Measurements from ENCODE around the gene MAK.
"Not testable (repeated sequence)": the region's sequence is repeated elsewhere in the genome, so short reads cannot be mapped to it uniquely, and the experiment has no call there.

Gene MAK

GRCh38 chr6:10854922-10855632 is 16.7 kb upstream of the MAK start:
- FAIRE-seq, result no peak

GRCh38 chr6:10853849-10854300 is 15.5 kb upstream of the MAK start:
- FAIRE-seq; DNase-seq (ENCODE audit: extremely low spot score, insufficient read length, low read depth): not testable (repeated sequence)

More at GRCh38 chr6:10854922-10855632, 16.7 kb upstream of the MAK start:
- DNase-seq (ENCODE audit: extremely low spot score, insufficient read length, low read depth), result no peak

GRCh38 chr6:10852361-10852960 is 14.1 kb upstream of the MAK start:
- DNase-seq (ENCODE audit: extremely low spot score, insufficient read length, low read depth), result no peak
- no peak for FAIRE-seq

GRCh38 chr6:10850728-10851127 is 12.4 kb upstream of the MAK start:
- DNase-seq (ENCODE audit: extremely low spot score, insufficient read length, low read depth), result no peak
- no peak for FAIRE-seq

- FAIRE-seq (no peak), DNase-seq (ENCODE audit: extremely low spot score, insufficient read length, low read depth) (no peak)
These were observed 11.6 kb upstream of the MAK start for GRCh38 chr6:10849901-10850300.

GRCh38 chr6:10847684-10848083 is 9.3 kb upstream of the MAK start:
- no peak for DNase-seq (ENCODE audit: extremely low spot score, insufficient read length, low read depth)
- FAIRE-seq, result no peak

- FAIRE-seq (no peak), DNase-seq (ENCODE audit: extremely low spot score, insufficient read length, low read depth) (no peak)
These were observed 5.2 kb upstream of the MAK start for GRCh38 chr6:10843554-10843953.

GRCh38 chr6:10838794-10839333 is 525 bp upstream of the MAK start:
- DNase-seq (ENCODE audit: extremely low spot score, insufficient read length, low read depth) (peak; percentile 57), FAIRE-seq (no peak)

- no peak for DNase-seq (ENCODE audit: extremely low spot score, insufficient read length, low read depth)
These were observed 731 bp downstream of the MAK start for GRCh38 chr6:10837622-10837994.

GRCh38 chr6:10837009-10837621 is 1.2 kb downstream of the MAK start:
- DNase-seq (ENCODE audit: extremely low spot score, insufficient read length, low read depth) (no peak), FAIRE-seq (no peak)

More at GRCh38 chr6:10837622-10837994, 731 bp downstream of the MAK start:
- peak; percentile 70 for FAIRE-seq

GRCh38 chr6:10834823-10835222 is 3.5 kb downstream of the MAK start:
- DNase-seq (ENCODE audit: extremely low spot score, insufficient read length, low read depth) (no peak), FAIRE-seq (no peak)

GRCh38 chr6:10831609-10832008 is 6.7 kb downstream of the MAK start:
- DNase-seq (ENCODE audit: extremely low spot score, insufficient read length, low read depth), result no peak

GRCh38 chr6:10824819-10825218 is 13.5 kb downstream of the MAK start:
- no peak for FAIRE-seq

More at GRCh38 chr6:10831609-10832008, 6.7 kb downstream of the MAK start:
- no peak for FAIRE-seq

GRCh38 chr6:10824297-10824696 is 14.0 kb downstream of the MAK start:
- DNase-seq (ENCODE audit: extremely low spot score, insufficient read length, low read depth) (no peak), FAIRE-seq (no peak)

More at GRCh38 chr6:10824819-10825218, 13.5 kb downstream of the MAK start:
- no peak for DNase-seq (ENCODE audit: extremely low spot score, insufficient read length, low read depth)

GRCh38 chr6:10814176-10814575 is 24.2 kb downstream of the MAK start:
- DNase-seq (ENCODE audit: extremely low spot score, insufficient read length, low read depth), result not testable (repeated sequence)

GRCh38 chr6:10809098-10809497 is 29.2 kb downstream of the MAK start:
- no peak for FAIRE-seq
- no peak for DNase-seq (ENCODE audit: extremely low spot score, insufficient read length, low read depth)

More at GRCh38 chr6:10814176-10814575, 24.2 kb downstream of the MAK start:
- not testable (repeated sequence) for FAIRE-seq

GRCh38 chr6:10808376-10808775 is 30.0 kb downstream of the MAK start:
- DNase-seq (ENCODE audit: extremely low spot score, insufficient read length, low read depth), result no peak
- FAIRE-seq, result no peak

- FAIRE-seq, result peak; percentile 90
- DNase-seq (ENCODE audit: extremely low spot score, insufficient read length, low read depth), result peak; percentile 52
These were observed 37.0 kb downstream of the MAK start for GRCh38 chr6:10801224-10801848.

GRCh38 chr6:10800810-10801209 is 37.5 kb downstream of the MAK start:
- DNase-seq (ENCODE audit: extremely low spot score, insufficient read length, low read depth), result no peak
- FAIRE-seq, result no peak

- DNase-seq (ENCODE audit: extremely low spot score, insufficient read length, low read depth) (no peak), FAIRE-seq (no peak)
These were observed 44.1 kb downstream of the MAK start for GRCh38 chr6:10794239-10794638.

Data from GM18507 (cell line).